B cell (primary cell): ENCODE results near the gene JPH3.

ENCODE experiments used
- CTCF ChIP-seq: fragments of 200-600 bp; IDR thresholded peaks from one replicate; pipeline ENCODE4 v1.8.0; 2022; ENCODE audit warnings: antibody characterized with exemption, mild to moderate bottlenecking
- EZH2 ChIP-seq: IDR thresholded peaks from 2 replicates; pipeline ENCODE4 v1.6.1; 2012; ENCODE audit warnings: borderline replicate concordance, low read depth, mild to moderate bottlenecking, moderate library complexity, low read length; ENCODE audit not compliant: insufficient read depth, poor library complexity, severe bottlenecking

- TF ChIP-seq CTCF (no peak), EZH2 (no peak)
Measured at GRCh38 chr16:87740441-87740840, 138.1 kb downstream of the JPH3 start.
